H54 (cell line): ENCODE measurements around the gene RUNDC3A.

Source experiments
- DNase-seq: peaks from one replicate; pipeline ENCODE4 v3.0.0; 2011; ENCODE audit warnings: low spot score, mixed read lengths; ENCODE audit not compliant: insufficient read length
- FAIRE-seq: peaks from 3 replicates; lab custom pipeline; 2011; peaks lifted over from hg19 to GRCh38; lab: Jason Lieb, UNC
- POLR2A ChIP-seq: IDR thresholded peaks from 2 replicates; pipeline ENCODE4 v1.6.1; 2011; ENCODE audit warnings: low read depth, mild to moderate bottlenecking, low read length

RUNDC3A gene

GRCh38 chr17:44349553-44350070 lies 41.2 kb downstream of the RUNDC3A start:
- no peak for TF ChIP-seq POLR2A
- FAIRE-seq = no peak
- no peak for DNase-seq

- DNase-seq (peak; percentile 84), FAIRE-seq (no peak)
- no peak for TF ChIP-seq POLR2A
Observed at GRCh38 chr17:44350733-44351226, 42.4 kb downstream of the RUNDC3A start.

- FAIRE-seq (no peak), DNase-seq (no peak)
- TF ChIP-seq POLR2A = no peak
Observed at GRCh38 chr17:44351464-44351863, 43.1 kb downstream of the RUNDC3A start.

- no peak for TF ChIP-seq POLR2A
Observed at GRCh38 chr17:44351961-44352827, 43.8 kb downstream of the RUNDC3A start.

GRCh38 chr17:44352828-44353671 lies 44.6 kb downstream of the RUNDC3A start:
- DNase-seq (no peak), FAIRE-seq (no peak)
- no peak for TF ChIP-seq POLR2A

More at GRCh38 chr17:44351961-44352827, 43.8 kb downstream of the RUNDC3A start:
- FAIRE-seq (no peak), DNase-seq (no peak)

GRCh38 chr17:44353672-44354331 lies 45.4 kb downstream of the RUNDC3A start:
- DNase-seq (no peak), FAIRE-seq (no peak)
- no peak for TF ChIP-seq POLR2A

- no peak for DNase-seq
- FAIRE-seq = no peak
- no peak for TF ChIP-seq POLR2A
Observed at GRCh38 chr17:44354582-44355561, 46.5 kb downstream of the RUNDC3A start.

GRCh38 chr17:44355642-44356099 lies 47.3 kb downstream of the RUNDC3A start:
- no peak for TF ChIP-seq POLR2A
- FAIRE-seq (no peak), DNase-seq (no peak)

GRCh38 chr17:44356241-44356640 lies 47.8 kb downstream of the RUNDC3A start:
- FAIRE-seq = no peak
- TF ChIP-seq POLR2A = no peak
- DNase-seq = no peak

- no peak for DNase-seq
- no peak for FAIRE-seq
- TF ChIP-seq POLR2A = no peak
Observed at GRCh38 chr17:44358066-44358465, 49.7 kb downstream of the RUNDC3A start.

GRCh38 chr17:44359006-44359405 lies 50.6 kb downstream of the RUNDC3A start:
- DNase-seq (no peak), FAIRE-seq (no peak)
- no peak for TF ChIP-seq POLR2A

GRCh38 chr17:44359458-44360143 lies 51.2 kb downstream of the RUNDC3A start:
- FAIRE-seq = no peak

More at GRCh38 chr17:44359458-44360143, 51.2 kb downstream of the RUNDC3A start:
- TF ChIP-seq POLR2A = no peak
- DNase-seq = no peak
